Nephron (organoid): ENCODE measurements around the gene HIVEP2.

Source experiments
- H3K27ac Mint-ChIP-seq, 3 experiments: 2 replicates each; pipeline ENCODE4 v1.8.0; 2020; ENCODE audit warnings: mixed read lengths in 3 of 3, mild to moderate bottlenecking in 2 of 3, moderate library complexity in 1 of 3
- H3K27me3 Mint-ChIP-seq: 2 replicates; pipeline ENCODE4 v1.8.0; 2021; ENCODE audit warnings: low read depth, mild to moderate bottlenecking, moderate library complexity, mixed read lengths
- H3K36me3 Mint-ChIP-seq: 2 replicates; pipeline ENCODE4 v1.8.0; 2020; ENCODE audit warnings: low read depth, mixed read lengths
- H3K4me1 Mint-ChIP-seq: 2 replicates; pipeline ENCODE4 v1.8.0; 2020; ENCODE audit warnings: mixed read lengths
- H3K4me3 Mint-ChIP-seq, 3 experiments: 2 replicates each; pipeline ENCODE4 v1.8.0; 2020; ENCODE audit warnings: mild to moderate bottlenecking in 3 of 3, mixed read lengths in 3 of 3, moderate library complexity in 2 of 3
- H3K9me3 Mint-ChIP-seq: 2 replicates; pipeline ENCODE4 v1.8.0; 2020; ENCODE audit warnings: mixed read lengths
- CTCF ChIP-seq, 3 experiments: fragments of 200-600 bp; sonication (generic); IDR thresholded peaks; one replicate each; pipeline ENCODE4 v1.5.0; 2021; ENCODE audit warnings: antibody characterized with exemption in 3 of 3; ENCODE audit not compliant: unreplicated experiment in 3 of 3

HIVEP2 gene

GRCh38 chr6:142804490-142804889 is 140.5 kb downstream of the HIVEP2 start:
- Mint-ChIP-seq H3K4me3 (no peak overlapping the region), H3K27me3 (no peaks in the 10 kb centered on the region), H3K9me3 (no peaks in the 10 kb centered on the region), H3K36me3 (no peaks in the 10 kb centered on the region), H3K4me1 (peaks cover 27% of the 10 kb centered on the region), H3K27ac (no peak overlapping the region)
- TF ChIP-seq CTCF (IDR thresholded peaks at IDR 0.05; ENCODE audit: unreplicated experiment in 3 of 3), result no peak

GRCh38 chr6:142803495-142804058 is 141.4 kb downstream of the HIVEP2 start:
- no peak for TF ChIP-seq CTCF (IDR thresholded peaks at IDR 0.05; ENCODE audit: unreplicated experiment in 3 of 3)
- Mint-ChIP-seq H3K27me3 (no peaks in the 10 kb centered on the region), H3K4me3 (no peak overlapping the region), H3K27ac (no peak overlapping the region), H3K36me3 (no peaks in the 10 kb centered on the region), H3K9me3 (no peaks in the 10 kb centered on the region), H3K4me1 (peaks cover 27% of the 10 kb centered on the region)

- H3K27ac Mint-ChIP-seq, result no peak overlapping the region
- no peaks in the 10 kb centered on the region for H3K27me3 Mint-ChIP-seq
- H3K9me3 Mint-ChIP-seq, result no peaks in the 10 kb centered on the region
- H3K36me3 Mint-ChIP-seq, result no peaks in the 10 kb centered on the region
- no peak for TF ChIP-seq CTCF (IDR thresholded peaks at IDR 0.05; ENCODE audit: unreplicated experiment in 3 of 3)
- peaks cover 26% of the 10 kb centered on the region for H3K4me1 Mint-ChIP-seq
- H3K4me3 Mint-ChIP-seq, result no peak overlapping the region
These were observed 141.9 kb downstream of the HIVEP2 start for GRCh38 chr6:142803032-142803431.

- TF ChIP-seq CTCF (IDR thresholded peaks at IDR 0.05; ENCODE audit: unreplicated experiment in 3 of 3), result no peak
- H3K27ac Mint-ChIP-seq, result no peak overlapping the region
- no peak overlapping the region for H3K4me3 Mint-ChIP-seq
- H3K9me3 Mint-ChIP-seq, result no peaks in the 10 kb centered on the region
- H3K4me1 Mint-ChIP-seq, result peaks cover 23% of the 10 kb centered on the region
- no peaks in the 10 kb centered on the region for H3K27me3 Mint-ChIP-seq
- no peaks in the 10 kb centered on the region for H3K36me3 Mint-ChIP-seq
These were observed 142.9 kb downstream of the HIVEP2 start for GRCh38 chr6:142802124-142802523.

- Mint-ChIP-seq H3K27ac (no peak overlapping the region), H3K4me1 (peaks cover 23% of the 10 kb centered on the region), H3K9me3 (no peaks in the 10 kb centered on the region), H3K36me3 (no peaks in the 10 kb centered on the region), H3K27me3 (no peaks in the 10 kb centered on the region), H3K4me3 (no peak overlapping the region)
- TF ChIP-seq CTCF (IDR thresholded peaks at IDR 0.05; ENCODE audit: unreplicated experiment in 3 of 3), result no peak
These were observed 144.7 kb downstream of the HIVEP2 start for GRCh38 chr6:142800240-142800639.

- TF ChIP-seq CTCF (IDR thresholded peaks at IDR 0.05; ENCODE audit: unreplicated experiment in 3 of 3), result no peak
- Mint-ChIP-seq H3K36me3 (no peaks in the 10 kb centered on the region), H3K4me3 (no peak overlapping the region), H3K9me3 (no peaks in the 10 kb centered on the region), H3K27ac (no peak overlapping the region), H3K27me3 (no peaks in the 10 kb centered on the region), H3K4me1 (peaks cover 23% of the 10 kb centered on the region)
These were observed 145.3 kb downstream of the HIVEP2 start for GRCh38 chr6:142799639-142800038.
